Measurements from ENCODE around the gene HIVEP1.
"Not testable (repeated sequence)": the region's sequence is repeated elsewhere in the genome, so short reads cannot be mapped to it uniquely, and the experiment has no call there.

The HIVEP1 gene

GRCh38 chr6:12158686-12159415 lies 146.7 kb downstream of the HIVEP1 start:
- no peak for DNase-seq (ENCODE audit: low spot score)

- DNase-seq (ENCODE audit: low spot score): no peak
These were observed 148.2 kb downstream of the HIVEP1 start for GRCh38 chr6:12160326-12160725.

- DNase-seq (ENCODE audit: low spot score): no peak
These were observed 150.1 kb downstream of the HIVEP1 start for GRCh38 chr6:12162213-12162612.

- DNase-seq (ENCODE audit: low spot score): no peak
These were observed 151.0 kb downstream of the HIVEP1 start for GRCh38 chr6:12163149-12163548.

- DNase-seq (ENCODE audit: low spot score): no peak
These were observed 151.8 kb downstream of the HIVEP1 start for GRCh38 chr6:12163744-12164507.

GRCh38 chr6:12164508-12164770 lies 152.3 kb downstream of the HIVEP1 start:
- no peak for DNase-seq (ENCODE audit: low spot score)

- DNase-seq (ENCODE audit: low spot score): no peak
These were observed 153.2 kb downstream of the HIVEP1 start for GRCh38 chr6:12165297-12165696.

- no peak for DNase-seq (ENCODE audit: low spot score)
These were observed 153.7 kb downstream of the HIVEP1 start for GRCh38 chr6:12165722-12166280.

- DNase-seq (ENCODE audit: low spot score): no peak
These were observed 157.3 kb downstream of the HIVEP1 start for GRCh38 chr6:12169377-12169776.

GRCh38 chr6:12170351-12171092 lies 158.4 kb downstream of the HIVEP1 start:
- no peak for DNase-seq (ENCODE audit: low spot score)

- no peak for DNase-seq (ENCODE audit: low spot score)
These were observed 159.6 kb downstream of the HIVEP1 start for GRCh38 chr6:12171717-12172116.

- no peak for DNase-seq (ENCODE audit: low spot score)
These were observed 160.5 kb downstream of the HIVEP1 start for GRCh38 chr6:12172572-12172971.

GRCh38 chr6:12173181-12173580 lies 161.1 kb downstream of the HIVEP1 start:
- DNase-seq (ENCODE audit: low spot score): no peak

- DNase-seq (ENCODE audit: low spot score): no peak
These were observed 161.5 kb downstream of the HIVEP1 start for GRCh38 chr6:12173661-12174060.

- no peak for DNase-seq (ENCODE audit: low spot score)
These were observed 162.8 kb downstream of the HIVEP1 start for GRCh38 chr6:12174878-12175277.

GRCh38 chr6:12175626-12176025 lies 163.5 kb downstream of the HIVEP1 start:
- DNase-seq (ENCODE audit: low spot score): no peak

- not testable (repeated sequence) for DNase-seq (ENCODE audit: low spot score)
These were observed 164.7 kb downstream of the HIVEP1 start for GRCh38 chr6:12176782-12177181.

- DNase-seq (ENCODE audit: low spot score): no peak
These were observed 166.4 kb downstream of the HIVEP1 start for GRCh38 chr6:12178521-12178920.

- no peak for DNase-seq (ENCODE audit: low spot score)
These were observed 169.4 kb downstream of the HIVEP1 start for GRCh38 chr6:12181481-12181880.

- no peak for DNase-seq (ENCODE audit: low spot score)
These were observed 170.6 kb downstream of the HIVEP1 start for GRCh38 chr6:12182676-12183075.

GRCh38 chr6:12185081-12185673 lies 173.1 kb downstream of the HIVEP1 start:
- no peak for DNase-seq (ENCODE audit: low spot score)

GRCh38 chr6:12186528-12186927 lies 174.4 kb downstream of the HIVEP1 start:
- no peak for DNase-seq (ENCODE audit: low spot score)
